Esophagus squamous epithelium (tissue), 5 donors: Measurements from ENCODE around the gene POLR3K. TPM values are rescaled to one million over a fixed set of nuclear protein-coding genes. Genes with fewer than 3 reads are reported as not detected.

Source experiments
- DNase-seq: peaks from one replicate; lab custom pipeline; 2025; lab: John Stamatoyannopoulos, UW
- H3K27ac ChIP-seq, 4 donors: fragments of 200-600 bp; sonication (generic); one replicate each; pipeline ENCODE4 v1.5.1; 2016 to 2019; ENCODE audit warnings: mild to moderate bottlenecking in 1 of 4
- H3K27me3 ChIP-seq, 4 donors: fragments of 200-600 bp; sonication (generic); 1 replicate in 3 of 4; 2 replicates in 1 of 4; pipeline versions ENCODE4 v1.5.1 to v1.6.0; 2017 to 2021; ENCODE audit warnings: antibody characterized with exemption in 1 of 4
- H3K36me3 ChIP-seq, 3 donors: fragments of 200-600 bp; sonication (generic); one replicate each; pipeline ENCODE4 v1.5.1; 2016 to 2019
- H3K4me1 ChIP-seq, 3 donors: fragments of 200-600 bp; sonication (generic); one replicate each; pipeline ENCODE4 v1.5.1; 2017 to 2019
- H3K4me3 ChIP-seq, 4 donors: fragments of 200-600 bp; sonication (generic); 1 replicate in 3 of 4; 2 replicates in 1 of 4; pipeline ENCODE4 v1.5.1; 2016 to 2019; ENCODE audit warnings: mild to moderate bottlenecking in 2 of 4, moderate library complexity in 1 of 4
- H3K9me3 ChIP-seq, 3 donors: fragments of 200-600 bp; sonication (generic); one replicate each; pipeline ENCODE4 v1.5.1; 2016 to 2019
- POLR2A ChIP-seq, 4 donors: fragments of 450-650 bp; IDR thresholded peaks; one replicate each; pipeline ENCODE4 v1.6.1; 2017; ENCODE audit warnings: antibody characterized with exemption in 4 of 4, mild to moderate bottlenecking in 4 of 4, moderate library complexity in 3 of 4
- WGBS, 2 donors: methylation state at CpG; one replicate each; pipeline ENCODE4 v1.1.5; 2018; 5-methylcytosine and 5-hydroxymethylcytosine counted together
- intact Hi-C: fragments of 100-400 bp; cut with DNase I; formaldehyde crosslinking; loops from one replicate; pipeline ENCODE4 v1.15.0; 2022
- total RNA-seq, 4 donors: library from RNA; depleted of rRNA; stranded (reverse); fragments of >200 nt; gene quantifications; one replicate each; pipeline ENCODE4 v1.1.0, GENCODE V29; 2016
- TF ChIP-seq, protein P1 (sequence below), 6 experiments: fragments of 450-650 bp in 4 of 6; fragments of 200-600 bp in 2 of 6; sonication (generic) in 2 of 6; IDR thresholded peaks; one replicate each; pipeline ENCODE4 v1.5.1; 2016 to 2019; ENCODE audit warnings: antibody characterized with exemption in 6 of 6, mild to moderate bottlenecking in 4 of 6, moderate library complexity in 4 of 6
- donor health status: DM: yes; HTN: yes; CAD: no.

Gene POLR3K
- total RNA-seq, 4 donors from 2014 or later, result 3.1 to 8.6 (median 4.8) TPM

DNA sequence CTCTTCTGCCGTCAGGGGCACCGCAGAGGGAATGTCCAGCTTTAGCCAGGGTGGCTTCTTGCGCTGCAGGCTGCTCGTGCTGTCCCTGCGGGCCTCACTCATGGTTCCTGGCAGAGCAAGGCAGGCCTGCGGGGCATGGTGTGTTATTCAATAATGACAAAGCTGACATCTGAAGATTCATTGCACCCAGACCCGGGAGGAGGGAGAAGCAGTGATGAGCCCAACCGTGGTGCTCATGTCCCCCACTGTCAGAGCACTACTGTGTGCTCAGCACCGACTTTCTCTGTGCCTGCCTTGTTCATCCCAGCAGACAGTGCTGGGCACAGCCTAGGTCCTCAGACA is 11.5 kb upstream of the POLR3K start:
- Histone ChIP-seq H3K4me1 (peaks cover 14 to 48% (median 29%) of the 10 kb centered on the region in 3 donors), H3K27me3 (no peaks in the 10 kb centered on the region), H3K4me3 (no peak overlapping the region), H3K36me3 (peaks cover 37 to 53% (median 38%) of the 10 kb centered on the region in 3 donors), H3K27ac (no peak overlapping the region), H3K9me3 (no peaks in the 10 kb centered on the region)
- WGBS, 2 donors, result 51 to 76% methylated on average over 3 to 5 of the region's 9 CpGs
- DNase-seq, result no peak
- intact Hi-C loops, result no loop called here
- TF ChIP-seq, protein P1, sequence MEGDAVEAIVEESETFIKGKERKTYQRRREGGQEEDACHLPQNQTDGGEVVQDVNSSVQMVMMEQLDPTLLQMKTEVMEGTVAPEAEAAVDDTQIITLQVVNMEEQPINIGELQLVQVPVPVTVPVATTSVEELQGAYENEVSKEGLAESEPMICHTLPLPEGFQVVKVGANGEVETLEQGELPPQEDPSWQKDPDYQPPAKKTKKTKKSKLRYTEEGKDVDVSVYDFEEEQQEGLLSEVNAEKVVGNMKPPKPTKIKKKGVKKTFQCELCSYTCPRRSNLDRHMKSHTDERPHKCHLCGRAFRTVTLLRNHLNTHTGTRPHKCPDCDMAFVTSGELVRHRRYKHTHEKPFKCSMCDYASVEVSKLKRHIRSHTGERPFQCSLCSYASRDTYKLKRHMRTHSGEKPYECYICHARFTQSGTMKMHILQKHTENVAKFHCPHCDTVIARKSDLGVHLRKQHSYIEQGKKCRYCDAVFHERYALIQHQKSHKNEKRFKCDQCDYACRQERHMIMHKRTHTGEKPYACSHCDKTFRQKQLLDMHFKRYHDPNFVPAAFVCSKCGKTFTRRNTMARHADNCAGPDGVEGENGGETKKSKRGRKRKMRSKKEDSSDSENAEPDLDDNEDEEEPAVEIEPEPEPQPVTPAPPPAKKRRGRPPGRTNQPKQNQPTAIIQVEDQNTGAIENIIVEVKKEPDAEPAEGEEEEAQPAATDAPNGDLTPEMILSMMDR (IDR thresholded peaks at IDR 0.05), result no peak
- TF ChIP-seq POLR2A (IDR thresholded peaks at IDR 0.05), result no peak

DNA sequence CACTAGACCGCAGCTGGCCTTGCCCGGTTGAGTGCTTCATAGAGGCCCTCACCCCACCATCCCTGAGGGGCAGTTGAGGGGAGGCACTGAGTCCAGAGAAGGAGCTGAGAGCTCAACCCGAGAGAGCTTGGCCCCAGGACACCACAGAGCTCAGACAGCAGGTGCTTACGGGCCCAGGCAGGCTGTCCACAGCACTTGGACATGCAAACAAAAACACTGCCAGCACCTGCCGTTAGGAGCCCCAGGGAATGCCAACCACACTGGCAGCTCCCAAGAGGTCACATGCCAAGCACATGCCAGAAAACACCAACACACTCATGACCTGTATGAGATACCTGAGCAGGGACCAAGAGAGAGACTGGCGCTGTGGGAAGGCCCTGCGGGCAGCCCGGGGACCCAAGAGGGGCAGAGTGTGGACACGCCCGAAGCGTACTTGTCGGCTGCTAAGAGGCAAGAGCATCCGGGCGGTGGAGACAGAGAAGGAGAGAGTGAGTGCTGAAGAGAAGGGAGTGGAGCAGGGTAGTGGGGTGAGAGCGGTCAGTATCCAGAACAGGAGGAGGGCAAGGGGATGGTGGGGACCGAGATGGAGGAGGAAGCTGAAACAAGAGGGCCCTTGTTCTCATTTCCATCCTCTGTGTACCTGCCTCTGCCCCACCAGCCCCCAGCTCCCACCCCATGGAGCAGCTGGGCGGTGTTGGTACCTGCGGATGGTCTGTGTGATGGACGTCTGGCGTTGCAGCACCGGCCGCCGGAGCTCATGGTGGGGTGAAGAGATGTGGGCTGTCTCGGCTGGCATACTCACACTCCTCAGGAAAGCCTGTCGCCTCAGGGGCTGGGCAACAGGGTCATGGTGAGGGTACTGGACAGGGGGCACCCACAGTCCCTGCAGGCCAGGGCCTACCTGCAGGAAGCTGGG is 10.8 kb upstream of the POLR3K start:
- H3K27me3 ChIP-seq, result no peaks in the 10 kb centered on the region
- 88 to 93% methylated on average over 19 to 21 of the region's 25 CpGs for WGBS, 2 donors
- no peaks in the 10 kb centered on the region for H3K9me3 ChIP-seq
- peaks cover 8 to 42% (median 23%) of the 10 kb centered on the region in 3 donors for H3K4me1 ChIP-seq
- no peak overlapping the region for H3K4me3 ChIP-seq
- no peak for DNase-seq
- no peak for TF ChIP-seq POLR2A (IDR thresholded peaks at IDR 0.05)
- TF ChIP-seq, protein P1 (IDR thresholded peaks at IDR 0.05), result no peak
- intact Hi-C loops, result no loop called here
- no peak overlapping the region for H3K27ac ChIP-seq
- H3K36me3 ChIP-seq, result peaks cover 41 to 59% (median 41%) of the 10 kb centered on the region in 3 donors

DNA sequence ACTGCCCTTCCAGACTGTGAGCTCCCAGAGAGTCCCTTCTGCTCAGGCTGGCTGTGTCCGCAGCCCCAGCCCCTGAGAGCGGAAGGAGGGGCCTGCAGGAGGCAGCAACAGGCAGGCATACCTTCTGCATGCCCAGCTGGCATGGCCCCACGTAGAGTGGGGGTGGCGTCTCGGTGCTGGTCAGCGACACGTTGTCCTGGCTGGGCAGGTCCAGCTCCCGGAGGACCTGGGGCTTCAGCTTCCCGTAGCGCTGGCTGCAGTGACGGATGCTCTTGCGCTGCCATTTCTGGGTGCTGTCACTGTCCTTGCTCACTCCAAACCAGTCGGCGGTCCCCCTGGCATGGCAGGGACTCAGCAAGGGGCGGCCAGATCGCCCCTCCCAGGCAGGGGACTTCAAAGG is 10.1 kb upstream of the POLR3K start:
- Histone ChIP-seq H3K36me3 (peaks cover 48 to 67% (median 49%) of the 10 kb centered on the region in 3 donors), H3K4me3 (no peak overlapping the region), H3K9me3 (no peaks in the 10 kb centered on the region), H3K27ac (no peak overlapping the region), H3K4me1 (peaks cover under 1 to 34% (median 15%) of the 10 kb centered on the region in 3 donors), H3K27me3 (no peaks in the 10 kb centered on the region)
- no peak for DNase-seq
- no CpG with 5 or more reads among the region's 16 CpGs for WGBS, 2 donors
- TF ChIP-seq POLR2A (IDR thresholded peaks at IDR 0.05), result no peak
- TF ChIP-seq, protein P1 (IDR thresholded peaks at IDR 0.05), result no peak
- intact Hi-C loops, result no loop called here

DNA sequence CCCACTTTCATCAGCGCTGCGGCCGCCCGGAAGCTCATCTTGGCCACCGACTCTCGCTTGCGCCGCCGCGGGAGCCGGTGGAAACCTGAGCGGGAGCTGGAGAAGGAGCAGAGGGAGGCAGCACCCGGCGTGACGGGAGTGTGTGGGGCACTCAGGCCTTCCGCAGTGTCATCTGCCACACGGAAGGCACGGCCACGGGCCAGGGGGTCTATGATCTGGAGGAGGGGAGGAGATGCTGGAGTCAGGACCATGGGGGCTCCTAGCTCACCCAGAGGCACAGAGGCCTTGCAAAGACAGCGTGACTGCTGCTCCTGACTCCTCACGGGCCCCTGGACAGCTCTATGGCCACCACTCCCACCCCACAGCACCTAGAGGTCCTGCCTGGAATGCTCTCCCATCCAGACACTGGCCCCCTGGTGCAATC is 9.6 kb upstream of the POLR3K start:
- no peaks in the 10 kb centered on the region for H3K9me3 ChIP-seq
- peaks cover 0 to 29% (median 10%) of the 10 kb centered on the region in 3 donors for H3K4me1 ChIP-seq
- 95% methylated on average over 4 of the region's 21 CpGs; no CpG with 5 or more reads in 1 of the 2 donors for WGBS, 2 donors
- DNase-seq, result no peak
- H3K4me3 ChIP-seq, result no peak overlapping the region
- TF ChIP-seq, protein P1 (IDR thresholded peaks at IDR 0.05), result no peak
- TF ChIP-seq POLR2A (IDR thresholded peaks at IDR 0.05), result no peak
- no peaks in the 10 kb centered on the region for H3K27me3 ChIP-seq
- intact Hi-C loops, result no loop called here
- no peak overlapping the region for H3K27ac ChIP-seq
- H3K36me3 ChIP-seq, result peaks cover 49 to 72% (median 53%) of the 10 kb centered on the region in 3 donors

DNA sequence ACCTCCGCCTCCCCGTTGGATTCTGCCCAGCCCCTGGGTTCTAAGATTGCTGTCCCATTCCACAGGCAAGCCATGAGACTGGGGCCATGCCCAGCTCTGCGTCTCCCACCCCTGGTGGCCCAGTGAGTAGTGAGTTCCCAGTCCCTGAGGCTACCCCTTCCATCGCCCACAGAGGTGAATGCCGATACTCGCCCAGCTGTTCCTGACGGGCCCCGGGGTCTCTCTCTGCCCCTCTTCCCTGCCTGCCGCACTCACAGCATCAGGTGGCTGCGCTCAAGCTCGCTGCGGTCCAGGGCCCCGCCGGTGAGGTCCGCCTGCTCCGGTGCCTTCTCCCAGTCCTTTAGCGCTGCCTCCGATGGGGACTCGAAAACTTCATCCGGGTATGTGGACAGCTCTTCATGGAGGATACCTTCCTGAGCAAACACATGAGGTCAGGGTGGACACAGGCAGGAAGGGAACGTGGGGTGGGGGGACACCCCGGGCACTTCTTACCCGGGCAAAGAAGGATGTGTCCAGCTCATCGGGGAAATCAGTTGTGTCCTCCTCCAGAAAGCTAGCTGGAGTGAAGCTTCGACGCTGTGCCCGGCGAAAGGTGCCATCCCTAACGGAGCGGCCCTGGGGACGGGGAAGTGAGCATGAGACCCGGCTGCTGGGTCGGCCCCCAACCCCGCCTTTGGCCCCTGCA is 9.0 kb upstream of the POLR3K start:
- 83 to 94% methylated on average over 11 to 20 of the region's 34 CpGs for WGBS, 2 donors
- no peak overlapping the region for H3K27ac ChIP-seq
- peaks cover 53 to 77% (median 54%) of the 10 kb centered on the region in 3 donors for H3K36me3 ChIP-seq
- intact Hi-C loops, result no loop called here
- no peak for DNase-seq
- no peak overlapping the region for H3K4me3 ChIP-seq
- peaks cover 0 to 24% (median 9%) of the 10 kb centered on the region in 3 donors for H3K4me1 ChIP-seq
- H3K27me3 ChIP-seq, result no peaks in the 10 kb centered on the region
- H3K9me3 ChIP-seq, result no peaks in the 10 kb centered on the region
- TF ChIP-seq POLR2A (IDR thresholded peaks at IDR 0.05), result no peak
